GM18502 (cell line): ENCODE results near the gene EEF1G.
"Not testable (repeated sequence)": the region's sequence is repeated elsewhere in the genome, so short reads cannot be mapped to it uniquely, and the experiment has no call there.

Experiments used
- ATAC-seq: cut with Tn5 transposase; IDR thresholded peaks from one replicate; pipeline ENCODE4 v1.9.1; 2021; ENCODE audit warnings: mild to moderate bottlenecking; ENCODE audit not compliant: unreplicated experiment, poor library complexity

Gene EEF1G

GRCh38 chr11:62579252-62579651, 5.6 kb upstream of the EEF1G start:
- no peak for ATAC-seq

- ATAC-seq: no peak
Measured at GRCh38 chr11:62578541-62578940, 4.8 kb upstream of the EEF1G start.

GRCh38 chr11:62577046-62577714, 3.5 kb upstream of the EEF1G start:
- no peak for ATAC-seq

GRCh38 chr11:62575837-62576236, 2.1 kb upstream of the EEF1G start:
- no peak for ATAC-seq

DNA sequence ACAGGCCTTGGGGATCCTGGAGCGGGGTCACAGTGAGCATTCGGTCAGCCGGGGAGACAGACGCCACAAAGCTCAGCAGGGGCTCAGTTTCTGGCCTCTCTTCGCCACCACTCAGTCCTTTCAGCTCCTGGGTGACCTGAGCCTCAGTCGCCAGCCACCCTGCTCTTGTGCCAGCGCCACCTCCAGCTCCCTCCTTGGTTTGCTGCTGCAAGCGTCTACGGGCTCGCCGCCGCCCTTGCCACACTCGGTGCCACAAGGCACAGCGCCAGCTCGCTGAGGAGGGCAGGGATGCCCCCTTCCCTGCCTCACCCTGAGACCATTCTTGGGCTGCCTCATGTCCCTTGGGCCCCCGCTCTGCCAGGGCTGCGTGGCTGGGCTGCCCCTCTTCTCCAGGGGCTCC, 1.5 kb upstream of the EEF1G start:
- ATAC-seq: no peak

GRCh38 chr11:62574363-62575071, 826 bp upstream of the EEF1G start:
- ATAC-seq: peak; percentile 17

DNA sequence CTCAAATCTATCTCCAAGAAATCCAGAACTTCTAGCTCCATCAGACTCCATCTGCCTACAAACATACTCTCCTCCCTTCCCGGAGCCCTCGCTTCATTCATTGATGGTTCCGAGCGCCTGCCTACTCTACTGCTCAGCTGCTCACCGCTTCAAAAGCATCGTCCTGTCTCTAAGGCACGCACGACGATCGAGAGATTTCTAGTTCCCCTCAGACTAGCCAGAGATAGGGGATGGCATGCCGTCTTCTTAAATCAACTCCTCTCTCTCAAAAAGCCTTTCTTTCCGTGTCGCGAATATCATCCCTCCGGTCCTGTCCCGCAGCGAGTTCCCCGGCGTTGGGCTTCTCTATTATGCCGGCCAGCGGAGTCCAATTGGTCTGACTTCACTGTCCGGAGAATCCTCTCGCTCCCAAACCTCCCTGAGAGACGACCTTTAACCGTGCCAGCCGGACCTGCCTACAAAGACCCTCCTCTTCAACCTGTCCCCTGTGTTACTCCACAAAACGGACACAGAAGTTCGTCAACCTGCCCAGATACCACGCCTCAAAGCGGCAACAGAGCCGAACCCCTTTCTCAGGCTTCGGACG, 592 bp downstream of the EEF1G start:
- ATAC-seq: no peak

- no peak for ATAC-seq
Measured at GRCh38 chr11:62572431-62572830, 1.3 kb downstream of the EEF1G start.

DNA sequence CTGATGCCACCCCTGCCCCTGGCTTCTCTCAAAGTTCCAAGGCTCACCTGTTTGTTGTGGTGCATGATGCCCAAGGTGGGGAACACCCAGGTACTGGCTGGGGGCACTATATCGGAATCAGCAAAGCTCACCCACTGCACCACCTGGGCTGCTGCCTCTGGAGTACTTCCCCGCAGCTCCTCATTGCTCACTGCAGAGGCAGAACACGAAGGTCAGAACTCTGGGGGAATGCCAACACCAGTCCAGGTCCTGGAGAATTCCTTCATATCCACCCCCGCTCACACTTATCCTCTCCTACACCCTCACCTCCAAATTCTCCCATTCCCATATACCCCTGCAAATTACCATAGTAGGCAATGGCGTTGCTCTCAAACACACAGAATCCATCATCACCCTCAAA, 2.2 kb downstream of the EEF1G start:
- not testable (repeated sequence) for ATAC-seq

DNA sequence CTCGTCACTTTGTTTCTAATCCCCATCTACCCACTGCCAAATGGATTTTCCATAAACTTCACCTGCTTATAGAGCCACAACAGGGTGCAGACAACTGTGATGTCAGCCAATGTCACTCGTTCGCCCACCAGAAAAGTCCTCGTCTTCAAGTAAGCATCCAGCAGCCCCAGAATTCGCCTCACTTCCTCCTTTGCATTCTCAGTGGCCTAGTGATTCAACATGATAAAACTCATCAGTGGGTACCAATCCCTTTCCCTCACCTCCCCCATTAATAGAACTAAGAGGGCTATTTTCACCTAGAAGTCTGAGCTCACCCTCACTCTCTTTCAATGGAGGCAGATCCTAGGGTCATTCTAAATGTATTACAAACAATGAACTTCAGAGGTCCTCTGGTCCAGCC, 2.8 kb downstream of the EEF1G start:
- not testable (repeated sequence) for ATAC-seq

GRCh38 chr11:62569611-62570010, 4.1 kb downstream of the EEF1G start:
- no peak for ATAC-seq

DNA sequence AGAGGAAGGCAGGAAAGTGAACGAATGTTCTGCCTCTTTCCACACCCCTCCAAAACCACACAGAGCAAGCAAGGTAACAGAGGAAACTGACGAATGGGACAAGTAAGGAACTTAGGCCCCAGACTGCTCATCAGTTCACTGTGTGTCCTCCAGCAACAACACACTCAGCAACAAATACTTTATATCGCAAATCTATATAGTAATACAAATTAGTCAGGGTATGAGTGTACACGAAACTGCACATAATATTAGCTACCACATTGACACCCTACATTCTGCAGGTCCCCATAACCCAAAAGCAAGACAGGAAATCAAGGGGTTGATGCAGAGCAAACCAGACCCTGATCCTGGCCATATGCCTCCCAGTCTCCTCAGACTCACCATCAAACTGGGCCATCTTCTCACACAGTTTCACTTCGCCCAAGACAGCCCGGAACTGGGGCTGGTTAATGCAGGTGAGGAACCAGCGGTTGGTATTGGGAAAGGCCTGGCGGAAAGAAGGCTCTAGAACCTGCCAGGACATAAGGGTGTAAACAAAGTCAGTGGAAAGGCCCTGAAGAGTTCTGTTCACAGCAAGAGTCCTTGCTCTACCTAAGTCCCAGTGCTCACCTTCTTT, 6.6 kb downstream of the EEF1G start:
- no peak for ATAC-seq

DNA sequence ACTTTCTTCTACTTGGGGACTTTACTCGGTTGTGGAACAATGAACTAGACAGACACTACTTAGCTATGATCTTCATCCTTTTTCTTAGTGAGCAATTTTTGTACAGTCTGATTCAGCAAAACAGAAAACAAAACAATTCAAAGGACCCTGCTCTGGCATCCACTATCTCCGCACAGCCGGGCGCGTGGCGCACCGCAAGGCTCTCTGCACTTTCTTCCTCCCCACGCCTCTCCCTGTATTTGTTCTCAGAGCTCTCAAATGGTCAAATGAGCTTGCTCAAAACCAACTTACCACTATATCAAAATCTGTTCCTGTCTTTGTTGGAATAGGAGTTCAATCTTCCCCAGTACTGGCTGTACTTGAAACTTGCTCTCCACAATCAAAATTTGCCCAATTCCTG, 7.4 kb downstream of the EEF1G start:
- ATAC-seq: no peak

DNA sequence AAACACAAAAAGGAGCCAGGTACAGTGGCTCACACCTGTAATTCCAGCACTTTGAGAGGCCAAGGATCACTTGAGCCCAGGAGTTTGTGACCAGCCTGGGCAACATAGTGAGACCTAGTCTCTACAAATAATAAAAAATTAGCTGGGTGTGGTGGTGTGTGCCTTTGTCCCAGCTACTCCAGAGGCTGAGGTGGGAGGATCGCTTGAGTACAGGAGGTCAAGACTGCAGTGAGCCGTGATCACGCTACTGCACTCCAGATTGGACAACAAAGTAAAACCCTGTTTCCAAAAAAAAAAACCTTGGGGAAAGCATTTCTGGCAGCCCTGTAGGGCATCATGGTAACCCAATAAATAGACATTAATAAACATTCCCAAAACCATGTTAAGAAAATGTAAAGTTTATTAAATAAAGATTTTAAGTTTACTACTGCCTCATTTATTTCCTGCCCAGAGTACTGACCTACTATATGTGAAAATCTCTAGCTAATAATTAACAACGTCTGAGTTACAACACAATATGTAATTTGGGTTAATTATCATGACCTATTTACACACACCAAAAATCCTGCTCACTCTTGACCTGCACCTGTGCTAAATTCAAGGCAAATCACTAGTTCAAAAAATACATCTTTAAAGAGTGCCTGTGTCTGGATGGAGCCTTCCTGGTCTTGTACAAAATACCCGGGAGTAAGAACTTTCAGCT, 8.4 kb downstream of the EEF1G start:
- no peak for ATAC-seq

GRCh38 chr11:62561677-62562230, 11.9 kb downstream of the EEF1G start:
- ATAC-seq: not testable (repeated sequence)

DNA sequence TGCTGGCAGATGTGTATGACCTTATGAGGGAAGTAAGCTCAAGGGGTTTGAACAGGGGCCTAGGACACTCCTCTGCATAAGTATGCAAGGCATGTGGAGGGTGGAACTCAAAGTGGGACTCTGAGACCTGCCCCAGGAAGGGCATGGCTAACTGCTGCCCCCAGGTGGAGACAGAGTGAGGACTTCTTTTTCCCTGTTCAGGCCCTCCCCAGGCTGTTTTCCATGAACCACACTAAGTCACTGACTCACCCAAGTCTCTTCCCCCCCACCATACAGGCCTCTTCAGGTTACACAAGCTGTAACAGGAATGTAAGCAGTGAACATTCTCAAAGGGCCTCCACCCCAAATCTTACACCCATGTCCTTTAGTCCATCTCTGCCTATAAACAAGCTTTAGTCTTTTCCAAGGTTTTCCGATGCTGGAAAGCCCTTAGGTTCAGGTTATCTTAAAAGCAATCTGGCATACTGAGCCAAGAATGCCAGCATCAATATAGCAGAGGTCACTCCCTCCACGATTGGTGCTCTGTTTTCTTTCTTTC, 13.1 kb downstream of the EEF1G start:
- ATAC-seq: no peak

DNA sequence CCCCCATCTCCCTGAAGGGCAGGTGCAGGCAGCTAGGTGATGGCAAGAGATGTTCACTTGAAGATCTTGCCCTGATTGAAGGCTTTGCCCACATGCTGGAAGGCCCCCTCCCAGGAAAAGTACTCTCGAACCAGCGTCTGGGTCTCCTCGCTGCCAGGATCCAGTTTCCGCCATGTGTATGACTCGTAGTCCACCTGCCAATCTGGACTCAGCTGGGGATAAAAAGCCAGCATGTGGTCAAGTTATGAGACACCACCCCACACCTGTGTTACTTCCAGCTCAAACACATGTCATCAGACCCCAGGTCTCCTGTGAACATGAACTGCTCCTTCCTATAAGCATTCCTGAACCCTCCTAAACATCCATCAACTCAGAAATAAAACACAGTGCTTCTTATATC, 14.1 kb downstream of the EEF1G start:
- not testable (repeated sequence) for ATAC-seq

GRCh38 chr11:62559204-62559603, 14.5 kb downstream of the EEF1G start:
- ATAC-seq: no peak

DNA sequence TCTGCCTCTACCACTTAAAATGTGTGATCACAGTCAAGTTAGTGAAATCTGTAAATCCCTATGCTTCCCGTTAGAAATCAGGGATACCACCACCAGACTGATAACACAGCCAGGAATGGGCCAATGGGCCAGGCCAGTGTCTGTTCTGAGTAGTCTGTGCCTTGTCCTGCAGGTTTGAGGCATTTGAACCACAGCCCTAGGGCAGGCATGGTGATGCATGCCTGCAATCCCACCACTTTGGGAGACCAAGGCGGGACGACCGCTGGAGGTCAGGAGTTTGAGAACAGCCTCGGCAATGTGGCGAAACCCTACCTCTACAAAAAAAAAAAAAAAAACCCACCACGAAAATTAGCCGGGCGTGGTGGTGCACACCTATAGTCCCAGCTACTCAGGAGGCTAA, 15.0 kb downstream of the EEF1G start:
- ATAC-seq: no peak
